Spinal cord (tissue), 10 donors: ENCODE data around the gene GMDS. TPM values are rescaled to one million over a fixed set of nuclear protein-coding genes. Genes with fewer than 3 reads are reported as not detected.
A peak's percentile ranks its signal among the peaks of the same experiment; 100 is the strongest.

Source experiments
- DNase-seq, 6 donors: peaks; one replicate each; pipeline versions ENCODE4 v3.0.0 to v3.0.0-alpha.2; 2013 to 2015; ENCODE audit warnings: low spot score in 6 of 6, low read depth in 4 of 6
- H3K27ac ChIP-seq: one replicate; pipeline ENCODE4 v1.5.1; 2013; ENCODE audit warnings: low read depth, low read length, control low read depth
- H3K27me3 ChIP-seq: one replicate; pipeline ENCODE4 v1.6.1; 2013; ENCODE audit warnings: low read length; ENCODE audit not compliant: control insufficient read depth, insufficient read depth
- H3K36me3 ChIP-seq: one replicate; pipeline ENCODE4 v1.6.1; 2013; ENCODE audit warnings: low read length; ENCODE audit not compliant: control insufficient read depth, insufficient read depth
- H3K4me1 ChIP-seq: one replicate; pipeline ENCODE4 v1.6.1; 2013; ENCODE audit warnings: low read length; ENCODE audit not compliant: control insufficient read depth, insufficient read depth
- H3K4me3 ChIP-seq: one replicate; pipeline ENCODE4 v1.5.1; 2013; ENCODE audit warnings: low read depth, low read length, control low read depth
- H3K9me3 ChIP-seq: one replicate; pipeline ENCODE4 v1.6.1; 2013; ENCODE audit warnings: low read length; ENCODE audit not compliant: control insufficient read depth, insufficient read depth
- WGBS: methylation state at CpG from one replicate; pipeline ENCODE4 v1.1.5; 2013; ENCODE audit warnings: missing lambda C conversion rate; ENCODE audit not compliant: insufficient coverage; 5-methylcytosine and 5-hydroxymethylcytosine counted together
- polyA plus RNA-seq, 2 donors: library from polyadenylated mRNA; unstranded; fragments of 120-200 nt; gene quantifications; one replicate each; pipeline ENCODE4 v1.2.1, GENCODE V29; 2013; ENCODE audit not compliant: insufficient read length in 2 of 2
- total RNA-seq, 2 donors: library from RNA; depleted of rRNA in 1 of 2; stranded (reverse); fragments of 120-200 nt in 1 of 2; fragments of >200 nt in 1 of 2; gene quantifications; one replicate each; pipeline versions ENCODE4 v1.2.3 to v1.2.4, GENCODE V29; 2013 to 2014
- donor health status: healthy.

GMDS gene
- total and polyA plus RNA-seq, 4 donors = 35.3 to 87.4 (median 49.6) TPM

DNA sequence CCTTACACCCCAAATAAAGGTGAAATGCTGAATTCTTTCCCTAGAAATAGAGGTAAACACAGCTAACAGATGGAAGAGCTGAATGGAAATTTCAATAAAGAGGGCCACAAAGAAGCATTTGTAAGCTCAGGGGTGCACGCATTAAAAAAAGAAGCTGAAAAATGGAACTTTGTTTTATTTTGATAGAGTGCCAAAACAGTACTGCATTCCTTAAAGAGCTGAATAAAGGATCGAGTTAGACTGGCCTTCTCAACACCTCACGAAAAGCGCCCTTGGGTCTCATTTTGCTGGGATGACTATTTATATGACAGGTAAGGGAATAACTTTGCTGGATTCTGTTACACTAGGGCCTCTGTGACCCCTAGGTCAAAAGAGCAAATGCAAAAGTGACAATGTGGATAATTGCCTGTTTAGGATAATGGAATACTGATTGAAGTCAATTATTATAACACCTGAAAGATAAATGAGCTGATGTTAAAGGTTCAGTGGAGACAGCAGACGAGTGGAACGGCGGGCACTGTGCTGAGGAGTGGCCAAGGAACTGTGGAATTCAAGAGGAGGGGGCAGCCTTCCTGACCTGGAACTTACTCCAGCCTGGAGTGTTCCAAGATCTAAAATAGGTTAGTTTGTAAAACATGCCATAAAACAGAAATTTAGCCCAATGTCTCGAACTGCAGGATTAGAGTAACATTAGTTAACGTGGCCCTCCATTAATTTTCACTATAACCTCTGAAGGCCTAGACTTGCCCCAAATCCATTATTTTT is 467.3 kb downstream of the GMDS start:
- Histone ChIP-seq H3K27ac (peak overlapping the region; percentile 89), H3K4me3 (no peak overlapping the region), H3K4me1 (peaks cover 15% of the 10 kb centered on the region), H3K27me3 (no peaks in the 10 kb centered on the region), H3K36me3 (no peaks in the 10 kb centered on the region), H3K9me3 (no peaks in the 10 kb centered on the region)
- WGBS = 87% methylated on average over 2 of the region's 9 CpGs
- DNase-seq = peak in 1 of 6 donors; percentile 39

DNA sequence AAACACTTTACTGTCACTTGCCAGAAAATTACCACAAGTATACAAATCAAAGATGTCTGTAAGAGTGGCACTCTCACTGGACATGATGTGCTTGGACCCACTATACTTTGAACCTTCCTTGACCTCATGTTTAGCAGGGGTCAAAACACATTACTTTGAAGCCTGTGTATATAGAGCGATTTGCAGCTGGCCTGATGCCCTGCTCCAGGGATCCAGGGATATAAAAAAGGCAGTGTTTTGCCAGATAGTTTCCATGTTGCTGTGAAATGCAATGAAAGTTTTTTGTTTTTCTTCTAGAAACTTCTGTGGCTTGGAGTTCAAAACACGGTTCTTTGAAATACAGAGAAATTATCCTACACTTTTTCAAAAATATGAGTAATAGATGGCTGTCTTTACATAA is 470.0 kb downstream of the GMDS start:
- WGBS = no CpG with 5 or more reads among the region's 2 CpGs
- H3K27ac ChIP-seq = no peak overlapping the region
- DNase-seq = no peak
- no peaks in the 10 kb centered on the region for H3K27me3 ChIP-seq
- peaks cover 10% of the 10 kb centered on the region for H3K4me1 ChIP-seq
- H3K4me3 ChIP-seq = no peak overlapping the region
- no peaks in the 10 kb centered on the region for H3K9me3 ChIP-seq
- no peaks in the 10 kb centered on the region for H3K36me3 ChIP-seq

DNA sequence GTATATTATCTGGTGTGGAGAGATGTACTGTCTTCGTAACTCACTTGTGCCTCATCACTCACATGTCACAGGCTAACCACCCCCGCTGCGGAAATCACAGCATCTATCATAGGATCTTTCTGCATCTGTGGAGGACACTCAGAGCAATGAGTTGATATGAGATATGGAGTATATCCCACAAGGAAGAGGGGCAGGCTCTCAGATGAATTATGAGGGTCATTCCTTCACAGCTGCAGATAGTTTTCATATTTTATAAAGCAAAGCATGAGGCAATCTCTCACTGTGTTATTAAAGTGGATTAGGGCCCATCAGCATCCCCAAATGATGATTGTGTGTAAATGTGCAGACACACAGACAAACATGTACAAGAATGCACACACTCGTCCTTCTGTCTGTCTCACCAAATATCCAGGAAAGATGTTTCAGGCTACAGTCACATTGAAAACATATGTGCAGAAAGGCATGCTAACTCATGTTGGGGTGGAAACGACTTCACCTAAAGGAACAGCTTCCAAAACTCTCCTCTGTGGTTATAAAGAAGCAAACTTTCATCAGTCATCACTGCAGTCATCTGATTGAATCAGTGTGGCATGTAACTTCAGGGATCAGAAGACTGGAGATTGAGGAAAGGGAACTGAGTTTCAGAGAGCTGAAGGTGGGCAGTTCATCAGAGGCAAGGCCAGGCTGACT is 471.0 kb downstream of the GMDS start:
- H3K4me3 ChIP-seq = no peak overlapping the region
- no peaks in the 10 kb centered on the region for H3K36me3 ChIP-seq
- 80% methylated on average over 1 of the region's 5 CpGs for whole genome bisulfite sequencing
- H3K27ac ChIP-seq = no peak overlapping the region
- peaks cover 10% of the 10 kb centered on the region for H3K4me1 ChIP-seq
- H3K9me3 ChIP-seq = no peaks in the 10 kb centered on the region
- no peak for DNase-seq
- no peaks in the 10 kb centered on the region for H3K27me3 ChIP-seq

DNA sequence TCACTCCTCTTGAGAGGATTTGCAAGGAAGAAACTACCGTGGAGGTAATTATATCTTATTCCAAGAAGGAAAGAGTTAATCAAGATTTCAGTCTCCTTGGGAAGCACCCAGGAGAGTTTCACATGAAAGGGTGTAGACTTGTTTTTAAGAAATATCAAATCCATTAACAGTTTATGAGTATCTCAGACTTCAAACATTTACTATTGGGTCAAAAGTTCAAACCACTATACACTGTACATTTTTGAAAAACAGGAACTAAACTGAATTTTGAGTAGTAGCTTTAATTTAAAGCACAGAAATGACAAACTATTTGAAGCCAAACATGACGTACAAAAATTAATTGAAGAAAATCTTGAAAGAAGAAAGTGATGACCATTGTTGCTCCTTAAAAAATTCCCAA is 471.7 kb downstream of the GMDS start:
- no peaks in the 10 kb centered on the region for H3K9me3 ChIP-seq
- H3K27me3 ChIP-seq = no peaks in the 10 kb centered on the region
- WGBS = no CpG with 5 or more reads among the region's 2 CpGs
- no peak overlapping the region for H3K4me3 ChIP-seq
- H3K36me3 ChIP-seq = no peaks in the 10 kb centered on the region
- no peak for DNase-seq
- peaks cover 4% of the 10 kb centered on the region for H3K4me1 ChIP-seq
- peak overlapping the region; percentile 17 for H3K27ac ChIP-seq

DNA sequence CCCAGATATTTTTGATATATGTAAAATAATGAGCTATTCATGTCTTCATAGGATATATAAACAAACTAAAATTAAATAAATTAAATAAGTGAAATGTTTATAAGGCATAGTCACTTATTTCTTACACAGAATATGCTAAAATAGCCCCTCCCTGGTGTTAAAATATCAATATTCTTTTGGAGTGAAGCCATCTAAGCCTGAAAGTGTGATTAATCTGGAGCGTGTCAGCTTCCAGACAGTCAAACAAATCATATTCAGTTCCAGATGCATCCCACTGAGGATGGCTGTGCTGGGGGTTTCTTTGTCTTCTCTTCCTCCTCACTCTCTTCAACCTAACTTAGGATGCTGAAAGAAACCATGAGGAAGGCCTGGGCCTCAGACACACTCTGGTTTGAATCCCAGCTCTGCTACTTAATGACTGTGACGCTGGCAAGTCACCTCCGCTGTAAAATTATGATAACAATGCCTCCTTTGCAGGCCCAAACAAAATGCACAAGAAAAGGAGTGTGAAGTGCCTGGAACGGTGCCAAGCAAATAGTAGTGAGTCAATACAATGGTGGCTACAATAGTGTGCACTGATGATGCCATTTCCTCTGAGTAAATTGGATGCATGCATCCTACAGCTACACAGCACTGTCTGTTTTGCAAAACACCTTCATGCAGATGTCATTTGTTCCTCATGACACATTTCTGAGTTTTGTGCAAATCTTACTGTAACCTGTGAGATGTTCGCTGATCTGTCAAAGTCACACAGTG is 474.3 kb downstream of the GMDS start:
- Histone ChIP-seq H3K4me3 (no peak overlapping the region), H3K36me3 (no peaks in the 10 kb centered on the region), H3K27me3 (peaks cover 6% of the 10 kb centered on the region), H3K27ac (peak overlapping the region; percentile 6), H3K9me3 (no peaks in the 10 kb centered on the region), H3K4me1 (peaks cover 3% of the 10 kb centered on the region)
- no peak for DNase-seq
- 79% methylated on average over 3 of the region's 5 CpGs for WGBS

DNA sequence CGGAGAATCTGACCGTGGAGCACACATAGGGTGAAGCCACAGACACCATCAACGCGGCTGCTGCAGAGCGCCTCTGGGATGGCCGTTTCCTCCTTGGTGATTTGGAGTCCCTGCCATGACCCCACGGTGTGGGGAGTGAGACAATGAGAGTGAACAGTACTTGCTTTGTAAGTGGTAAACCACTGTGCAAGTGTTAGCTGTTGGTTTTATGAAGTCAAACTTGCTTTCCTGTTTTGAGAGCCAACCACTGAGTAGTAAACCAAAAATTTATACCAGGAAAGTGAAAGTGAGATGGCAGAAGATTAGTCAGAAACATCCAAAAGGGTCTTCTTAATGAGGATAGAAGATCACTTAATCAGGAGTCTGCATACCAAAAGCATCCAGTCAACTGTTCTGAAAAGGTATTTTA is 475.0 kb downstream of the GMDS start:
- DNase-seq = no peak
- Histone ChIP-seq H3K9me3 (no peaks in the 10 kb centered on the region), H3K4me3 (no peak overlapping the region), H3K27me3 (peaks cover 12% of the 10 kb centered on the region), H3K27ac (peak overlapping the region; percentile 0), H3K36me3 (no peaks in the 10 kb centered on the region), H3K4me1 (peaks cover 3% of the 10 kb centered on the region)
- 68% methylated on average over 7 of the region's 7 CpGs for WGBS

DNA sequence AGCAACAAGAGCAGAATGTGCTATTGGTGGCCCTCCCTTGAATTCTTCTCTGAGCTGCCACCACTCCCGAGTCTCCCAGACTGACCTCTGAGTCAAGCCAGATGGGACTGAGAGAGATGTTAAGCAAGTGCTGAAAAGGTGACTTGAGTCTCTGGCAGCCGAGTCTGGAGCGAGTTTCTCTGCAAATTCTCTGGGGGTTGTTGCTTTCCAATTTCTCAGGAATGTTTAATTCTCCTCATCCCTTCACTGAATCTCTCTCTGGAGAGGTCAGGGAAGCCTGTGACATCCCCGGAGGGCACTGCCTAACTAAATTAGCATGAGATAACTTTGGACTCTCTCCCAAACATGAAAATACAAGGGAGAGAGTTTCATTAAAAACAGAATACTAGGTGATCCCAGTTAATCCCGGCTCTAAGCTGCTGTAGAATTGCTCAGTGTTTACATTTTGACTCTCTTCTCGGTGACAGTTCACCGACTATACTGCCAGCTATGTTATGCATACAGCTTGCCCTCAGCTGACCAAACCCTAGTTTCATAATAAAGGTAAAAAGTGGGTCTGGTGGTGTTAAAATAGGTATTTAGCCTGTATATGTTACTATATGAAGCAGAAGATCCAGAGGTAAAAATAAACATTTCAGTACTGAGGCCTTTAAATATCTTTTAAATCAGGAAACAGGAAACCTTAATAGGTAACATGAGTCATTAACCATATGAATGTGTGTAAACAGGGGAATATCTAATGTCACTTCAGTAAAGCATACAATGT is 477.7 kb downstream of the GMDS start:
- Histone ChIP-seq H3K27ac (peak overlapping the region; percentile 53), H3K4me1 (peaks cover 3% of the 10 kb centered on the region), H3K27me3 (peaks cover 13% of the 10 kb centered on the region), H3K4me3 (no peak overlapping the region), H3K9me3 (no peaks in the 10 kb centered on the region), H3K36me3 (no peaks in the 10 kb centered on the region)
- DNase-seq = peak in 1 of 6 donors; percentile 44
- whole genome bisulfite sequencing = 53% methylated on average over 2 of the region's 7 CpGs

DNA sequence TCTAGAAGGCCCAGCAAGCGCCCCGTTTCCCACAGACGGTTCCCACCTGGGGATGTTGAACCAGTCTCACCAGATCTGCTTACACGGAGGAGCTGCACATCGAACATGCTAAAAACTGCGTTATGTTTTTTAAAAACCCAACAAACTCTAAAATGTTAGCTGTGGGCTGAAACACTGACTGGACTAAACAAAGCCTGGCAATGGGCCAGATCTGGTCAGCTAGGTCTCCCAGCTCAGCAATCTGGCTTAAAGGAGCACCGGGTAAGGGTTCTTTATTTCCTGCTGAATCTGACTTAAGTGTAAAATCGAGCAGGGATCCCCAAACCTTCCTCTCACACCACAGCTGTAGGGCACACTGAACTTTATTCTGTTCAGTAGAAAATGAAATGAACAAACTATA is 478.8 kb downstream of the GMDS start:
- H3K36me3 ChIP-seq = no peaks in the 10 kb centered on the region
- peaks cover 13% of the 10 kb centered on the region for H3K27me3 ChIP-seq
- no peak overlapping the region for H3K4me3 ChIP-seq
- no peaks in the 10 kb centered on the region for H3K9me3 ChIP-seq
- 62% methylated on average over 6 of the region's 8 CpGs for WGBS
- H3K27ac ChIP-seq = peak overlapping the region; percentile 77
- peaks cover 7% of the 10 kb centered on the region for H3K4me1 ChIP-seq
- DNase-seq = peak in 1 of 6 donors; percentile 56
